Stimulated activated CD4-positive, alpha-beta T cell treated with anti-CD3 and anti-CD28 coated beads, Interleukin-12 subunit alpha, Interleukin-12 subunit beta, amount 100 ng/mL, for 4 hours (primary cell): ENCODE data around the gene SLC35B4.

Experiments used
- DNase-seq: peaks from one replicate; pipeline ENCODE4 v3.0.0-alpha.2; 2020

SLC35B4 gene

DNA sequence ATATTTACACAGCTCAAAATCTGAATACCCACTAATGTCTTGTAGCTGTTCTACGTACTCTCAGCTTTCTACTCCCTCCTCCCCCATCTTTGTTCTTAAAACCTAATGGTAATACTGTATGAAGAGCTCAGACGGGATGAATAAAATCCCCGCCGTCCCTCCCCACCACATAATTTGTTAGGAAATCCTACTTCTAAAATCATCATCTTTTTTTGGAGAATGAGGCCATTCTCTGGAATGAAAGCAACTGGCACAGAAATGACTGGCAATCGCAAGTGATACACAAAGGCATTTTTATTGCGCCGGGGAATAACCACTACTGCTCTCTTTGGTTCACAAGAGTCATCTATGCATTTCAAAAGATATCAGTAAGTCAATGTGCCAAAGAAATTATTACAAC, 27.3 kb downstream of the SLC35B4 start:
- no peak for DNase-seq

DNA sequence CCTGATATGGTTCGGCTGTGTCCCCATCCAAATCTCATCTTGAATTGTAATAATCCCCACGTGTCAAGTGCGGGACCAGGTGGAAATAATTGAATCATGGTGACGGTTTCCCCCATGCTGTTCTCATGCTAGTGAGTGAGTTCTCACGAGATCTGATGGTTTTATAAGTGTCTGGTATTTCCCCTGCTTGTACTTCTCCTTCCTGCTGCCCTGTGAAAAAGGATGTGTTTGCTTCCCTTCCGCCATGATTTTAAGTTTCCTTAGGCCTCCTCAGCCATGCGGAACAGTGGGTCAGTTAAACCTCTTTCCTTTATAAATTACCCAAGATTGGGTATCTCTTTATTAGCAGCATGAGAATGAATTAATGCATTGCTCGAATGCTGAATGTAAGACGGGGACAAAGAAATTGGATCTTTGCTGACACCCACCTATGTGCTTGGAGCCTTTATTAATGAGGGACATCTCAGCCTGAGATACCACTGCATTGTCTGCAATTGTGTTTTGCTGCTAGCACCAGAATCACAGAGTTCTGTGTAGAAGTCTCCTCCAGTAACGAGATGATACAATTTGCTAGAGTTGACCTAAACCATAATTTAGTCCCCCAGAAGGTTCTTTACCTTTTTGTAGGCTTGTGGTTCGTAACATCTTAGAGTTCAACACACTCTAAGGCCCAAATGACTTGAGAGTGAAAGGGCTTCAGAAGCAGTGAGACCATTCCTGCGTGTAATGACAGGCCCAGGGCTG, 28.6 kb downstream of the SLC35B4 start:
- DNase-seq = no peak

GRCh38 chr7:134284952-134285351, 31.8 kb downstream of the SLC35B4 start:
- no peak for DNase-seq

- no peak for DNase-seq
These were observed 32.7 kb downstream of the SLC35B4 start for GRCh38 chr7:134284011-134284410.

- no peak for DNase-seq
These were observed 36.2 kb downstream of the SLC35B4 start for GRCh38 chr7:134280508-134280907.

DNA sequence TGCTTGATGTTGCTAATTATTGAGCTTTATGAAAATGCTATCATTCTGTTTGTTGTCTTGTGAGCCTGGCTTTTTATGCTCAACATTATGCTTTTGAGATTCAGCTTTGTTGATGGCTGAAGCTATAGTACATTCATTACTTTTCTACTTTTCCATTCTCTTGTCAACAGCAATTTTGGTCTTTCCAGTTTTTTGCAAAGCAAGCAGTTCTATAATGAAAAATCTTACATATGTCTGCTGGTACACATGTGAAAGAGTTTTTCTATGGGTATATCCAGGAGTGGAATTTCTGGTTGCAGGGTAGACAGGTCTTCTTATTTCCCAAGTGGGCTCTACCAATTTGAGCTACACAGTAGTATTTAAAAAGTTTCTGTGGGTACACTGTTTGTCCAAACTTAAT, 36.8 kb downstream of the SLC35B4 start:
- no peak for DNase-seq

- DNase-seq = no peak
These were observed 37.4 kb downstream of the SLC35B4 start for GRCh38 chr7:134279336-134279735.

GRCh38 chr7:134278502-134279153, 38.1 kb downstream of the SLC35B4 start:
- no peak for DNase-seq

DNA sequence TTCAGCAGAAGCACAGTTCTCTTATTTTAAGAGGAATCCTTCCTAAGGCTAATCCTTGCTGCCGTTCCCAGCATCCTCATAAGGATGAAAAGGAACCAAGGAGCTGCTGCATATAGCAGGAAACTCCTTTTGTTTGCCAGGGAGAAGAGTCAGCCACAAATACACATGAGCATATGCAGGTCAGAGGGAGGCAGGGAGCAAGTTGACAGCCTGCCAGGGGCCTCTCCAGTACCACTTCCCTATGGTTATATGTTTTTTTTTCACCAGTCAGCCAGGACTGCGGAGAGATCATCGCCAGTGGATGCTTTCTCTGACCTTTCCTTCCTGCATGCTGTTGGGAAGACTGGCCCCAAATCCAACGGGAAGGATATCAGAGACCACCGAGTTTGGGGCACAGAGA, 39.8 kb downstream of the SLC35B4 start:
- no peak for DNase-seq

DNA sequence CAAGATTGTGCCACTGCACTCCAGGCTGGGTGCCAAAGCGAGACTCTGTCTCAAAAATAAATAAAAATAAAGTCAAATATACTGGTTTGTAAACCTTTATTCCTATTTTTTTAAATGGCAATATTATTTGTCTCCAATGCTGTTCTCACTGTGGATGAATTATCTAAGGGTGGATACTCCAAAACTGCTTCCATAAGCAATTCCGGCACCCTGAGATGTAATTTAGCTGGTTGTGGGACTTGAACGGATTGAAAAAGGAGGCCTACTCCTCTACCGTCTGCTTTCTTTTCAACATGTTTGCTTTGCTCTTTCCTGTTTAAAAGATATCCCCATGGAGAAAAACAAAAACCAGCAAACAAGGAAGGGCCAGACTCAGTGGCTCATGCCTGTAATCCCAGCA, 54.4 kb downstream of the SLC35B4 start:
- no peak for DNase-seq

DNA sequence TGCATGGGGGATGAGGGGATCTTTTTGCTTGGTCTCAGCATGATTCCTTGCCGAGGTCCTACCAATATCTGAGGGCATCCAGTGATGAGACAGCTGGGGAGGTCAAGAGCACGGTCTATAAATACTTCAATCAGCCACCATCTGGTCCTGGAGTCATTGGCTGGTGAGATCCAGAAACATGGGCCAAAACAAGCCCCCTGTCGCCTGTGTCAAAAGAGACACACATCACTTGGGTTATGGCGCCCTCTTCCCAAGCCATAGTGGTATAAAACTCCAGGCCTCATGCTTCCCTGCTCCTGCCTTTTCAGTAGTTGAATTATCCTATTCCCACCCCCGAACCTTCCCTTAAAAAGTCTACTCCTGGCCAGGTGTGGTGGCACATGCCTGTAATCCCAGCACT, 60.9 kb downstream of the SLC35B4 start:
- DNase-seq = no peak

- no peak for DNase-seq
These were observed 62.4 kb downstream of the SLC35B4 start for GRCh38 chr7:134254311-134254710.

DNA sequence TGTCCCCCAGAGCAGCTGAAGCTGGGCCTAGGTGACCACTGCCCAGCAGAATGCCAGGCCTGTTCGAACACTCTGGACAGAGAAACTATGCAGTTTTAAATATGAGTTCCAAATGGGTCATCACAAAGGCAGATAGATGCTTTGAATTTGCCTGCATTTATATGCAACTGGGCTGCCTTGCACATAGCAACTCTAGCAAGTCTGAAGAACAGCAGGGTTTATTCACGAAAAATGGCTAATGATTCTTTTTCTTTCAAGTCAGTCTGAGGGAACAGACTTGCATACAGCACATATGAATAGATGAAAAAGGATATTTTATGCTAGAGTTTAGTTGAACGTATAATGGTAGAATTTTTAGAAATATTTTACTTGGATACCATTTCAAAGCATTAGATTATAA, 68.5 kb downstream of the SLC35B4 start:
- no peak for DNase-seq

GRCh38 chr7:134246761-134247160, 70.0 kb downstream of the SLC35B4 start:
- DNase-seq = no peak

DNA sequence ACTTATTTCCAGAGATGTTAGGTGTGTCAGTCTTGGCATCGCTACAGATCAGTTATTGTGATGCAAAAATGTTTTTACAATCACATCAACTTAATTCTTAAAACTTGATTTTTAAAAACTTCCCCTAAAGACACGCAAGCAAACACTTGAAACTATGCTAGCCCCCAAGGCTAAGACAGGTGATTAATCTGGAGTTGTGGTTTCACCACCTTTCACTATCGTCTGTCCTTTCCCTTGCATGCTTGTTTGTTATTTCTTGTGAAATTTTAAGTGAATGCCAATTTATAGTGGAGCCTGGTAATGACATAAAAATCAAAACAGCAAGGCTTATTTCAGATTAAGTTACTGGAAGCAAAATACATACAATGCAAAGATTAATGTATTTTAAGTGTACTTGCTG, 70.4 kb downstream of the SLC35B4 start:
- no peak for DNase-seq

GRCh38 chr7:134245253-134245652, 71.5 kb downstream of the SLC35B4 start:
- DNase-seq = no peak
